H9 (cell line): ENCODE data around the gene MBD5. TPM values are rescaled to one million over a fixed set of nuclear protein-coding genes. Genes with fewer than 3 reads are reported as not detected.

ENCODE experiments used
- DNase-seq: peaks from one replicate; pipeline ENCODE4 v3.0.0-alpha.2; 2017
- H2AFZ ChIP-seq: one replicate; pipeline ENCODE4 v1.6.1; 2013; ENCODE audit warnings: mild to moderate bottlenecking, low read length, control low read depth, moderate library complexity
- H2AK5ac ChIP-seq: 2 replicates; pipeline ENCODE4 v1.6.1; 2013; ENCODE audit warnings: low read length, control low read depth, mixed read lengths; ENCODE audit not compliant: insufficient read length
- H2BK120ac ChIP-seq: one replicate; pipeline ENCODE4 v1.6.1; 2013; ENCODE audit warnings: low read depth, mild to moderate bottlenecking, low read length, control low read depth, inconsistent platforms; ENCODE audit not compliant: poor library complexity, severe bottlenecking
- H2BK12ac ChIP-seq: 2 replicates; pipeline ENCODE4 v1.6.1; 2013; ENCODE audit warnings: low read length, control low read depth, mixed read lengths, low read depth; ENCODE audit not compliant: insufficient read length
- H2BK15ac ChIP-seq: 2 replicates; pipeline ENCODE4 v1.6.1; 2013; ENCODE audit warnings: low read depth, low read length, control low read depth
- H2BK20ac ChIP-seq: one replicate; pipeline ENCODE4 v1.6.1; 2013; ENCODE audit warnings: low read depth, mild to moderate bottlenecking, low read length, control low read depth, inconsistent platforms; ENCODE audit not compliant: poor library complexity, severe bottlenecking
- H2BK5ac ChIP-seq: 2 replicates; pipeline ENCODE4 v1.6.1; 2013; ENCODE audit warnings: low read length, control low read depth, mixed read lengths; ENCODE audit not compliant: insufficient read length
- H3K14ac ChIP-seq: 2 replicates; pipeline ENCODE4 v1.6.1; 2013; ENCODE audit warnings: low read length, control low read depth; ENCODE audit not compliant: insufficient read depth
- H3K18ac ChIP-seq: 2 replicates; pipeline ENCODE4 v1.6.1; 2013; ENCODE audit warnings: low read depth, mild to moderate bottlenecking, mixed read lengths, low read length, control low read depth; ENCODE audit not compliant: insufficient read length
- H3K23ac ChIP-seq: 2 replicates; pipeline ENCODE4 v1.6.1; 2013; ENCODE audit warnings: low read length, control low read depth, mixed read lengths, low read depth; ENCODE audit not compliant: insufficient read length
- H3K23me2 ChIP-seq: 2 replicates; pipeline ENCODE4 v1.6.1; 2013; ENCODE audit warnings: low read depth, mild to moderate bottlenecking, mixed read lengths, low read length, control low read depth; ENCODE audit not compliant: insufficient read length, poor library complexity, severe bottlenecking
- H3K27ac ChIP-seq: 2 replicates; pipeline ENCODE4 v1.5.1; 2013; ENCODE audit warnings: low read length, control low read depth, mixed read lengths, low read depth; ENCODE audit not compliant: insufficient read length
- H3K27me3 ChIP-seq: 2 replicates; pipeline ENCODE4 v1.6.1; 2013; ENCODE audit warnings: low read length, control low read depth, inconsistent platforms; ENCODE audit not compliant: insufficient read depth
- H3K4ac ChIP-seq: 2 replicates; pipeline ENCODE4 v1.6.1; 2013; ENCODE audit warnings: low read depth, mild to moderate bottlenecking, control low read depth, inconsistent platforms, low read length, moderate library complexity
- H3K4me1 ChIP-seq: 2 replicates; pipeline ENCODE4 v1.6.1; 2013; ENCODE audit warnings: low read length, control low read depth, inconsistent platforms; ENCODE audit not compliant: insufficient read depth
- H3K4me2 ChIP-seq: 2 replicates; pipeline ENCODE4 v1.6.1; 2013; ENCODE audit warnings: low read length, control low read depth, mixed read lengths; ENCODE audit not compliant: insufficient read length, insufficient read depth
- H3K56ac ChIP-seq: 2 replicates; pipeline ENCODE4 v1.6.1; 2013; ENCODE audit warnings: low read depth, mild to moderate bottlenecking, mixed read lengths, low read length, control low read depth; ENCODE audit not compliant: insufficient read length
- H3K79me1 ChIP-seq: 2 replicates; pipeline ENCODE4 v1.6.1; 2013; ENCODE audit warnings: low read depth, mild to moderate bottlenecking, moderate library complexity, low read length, control low read depth, inconsistent platforms; ENCODE audit not compliant: insufficient read depth, poor library complexity, severe bottlenecking
- H3K79me2 ChIP-seq: 2 replicates; pipeline ENCODE4 v1.6.1; 2013; ENCODE audit warnings: low read length, control low read depth, inconsistent platforms; ENCODE audit not compliant: insufficient read depth
- H3K9ac ChIP-seq: 2 replicates; pipeline ENCODE4 v1.6.1; 2013; ENCODE audit warnings: low read length, control low read depth, mixed read lengths; ENCODE audit not compliant: insufficient read length; ENCODE audit errors: extremely low read depth
- H3K9me3 ChIP-seq: one replicate; pipeline ENCODE4 v1.6.1; 2013; ENCODE audit warnings: low read depth, low read length, inconsistent platforms; ENCODE audit not compliant: control insufficient read depth
- H3T11ph ChIP-seq: one replicate; pipeline ENCODE4 v1.6.1; 2013; ENCODE audit warnings: mild to moderate bottlenecking, low read length, control low read depth, inconsistent platforms
- H4K20me1 ChIP-seq: one replicate; pipeline ENCODE4 v1.6.1; 2013; ENCODE audit not compliant: control insufficient read depth, insufficient read length, insufficient read depth
- H4K5ac ChIP-seq: 2 replicates; pipeline ENCODE4 v1.6.1; 2013; ENCODE audit warnings: low read depth, mild to moderate bottlenecking, mixed read lengths, low read length, control low read depth; ENCODE audit not compliant: insufficient read length
- H4K8ac ChIP-seq: replicated peaks from 2 replicates; pipeline ENCODE4 v1.6.1; 2013; ENCODE audit warnings: low read length, control low read depth, mixed read lengths, low read depth; ENCODE audit not compliant: insufficient read length
- H4K91ac ChIP-seq: 2 replicates; pipeline ENCODE4 v1.6.1; 2013; ENCODE audit warnings: low read depth, mild to moderate bottlenecking, moderate library complexity, mixed read lengths, low read length, control low read depth; ENCODE audit not compliant: insufficient read length
- H3K27ac Mint-ChIP-seq, 3 experiments: 2 replicates in 2 of 3; 3 replicates in 1 of 3; pipeline ENCODE4 v1.8.0; 2020 to 2021; ENCODE audit warnings: mixed read lengths in 3 of 3, mild to moderate bottlenecking in 1 of 3, moderate library complexity in 1 of 3
- H3K27me3 Mint-ChIP-seq: 2 replicates; pipeline ENCODE4 v1.8.0; 2021; ENCODE audit warnings: low read depth, mild to moderate bottlenecking, moderate library complexity, mixed read lengths
- H3K36me3 Mint-ChIP-seq, 3 experiments: 2 replicates in 2 of 3; 3 replicates in 1 of 3; pipeline ENCODE4 v1.8.0; 2020 to 2021; ENCODE audit warnings: low read depth in 3 of 3, mixed read lengths in 3 of 3; ENCODE audit not compliant: insufficient read depth in 1 of 3
- H3K4me1 Mint-ChIP-seq, 2 experiments: 2 replicates each; pipeline ENCODE4 v1.8.0; 2020; ENCODE audit warnings: mixed read lengths in 2 of 2
- H3K4me3 Mint-ChIP-seq, 2 experiments: 2 replicates in 1 of 2; 3 replicates in 1 of 2; pipeline ENCODE4 v1.8.0; 2020 to 2021; ENCODE audit warnings: mild to moderate bottlenecking in 2 of 2, mixed read lengths in 2 of 2, moderate library complexity in 1 of 2
- H3K9me3 Mint-ChIP-seq, 2 experiments: 2 replicates in 1 of 2; 3 replicates in 1 of 2; pipeline ENCODE4 v1.8.0; 2020; ENCODE audit warnings: mild to moderate bottlenecking in 2 of 2, mixed read lengths in 2 of 2, moderate library complexity in 1 of 2
- CTCF ChIP-seq: fragments of 200-600 bp; sonication (generic); conservative IDR thresholded peaks from 3 replicates; pipeline ENCODE4 v1.8.0; 2021; ENCODE audit warnings: antibody characterized with exemption, mild to moderate bottlenecking
- WGBS: extraction: QIAGEN DNeasy Blood & Tissue Kit; methylation state at CpG from one replicate; pipeline ENCODE4 v1.1.7; 2013; ENCODE audit warnings: missing lambda C conversion rate, low lambda C conversion rate, mixed read lengths; ENCODE audit not compliant: insufficient read length; ENCODE audit errors: extremely low coverage; 5-methylcytosine and 5-hydroxymethylcytosine counted together
- total RNA-seq: library from RNA; stranded (reverse); gene quantifications from 2 replicates; pipeline ENCODE4 v1.2.1, GENCODE V29; 2021

MBD5 gene
- total RNA-seq, 1 experiment from 2014 or later, result 23.1 TPM

GRCh38 chr2:148546270-148546669 lies 525.4 kb downstream of the MBD5 start:
- no peak for DNase-seq
- Mint-ChIP-seq H3K4me3 (no peak overlapping the region), H3K27ac (no peak overlapping the region), H3K4me1 (no peaks in the 10 kb centered on the region), H3K36me3 (no peaks in the 10 kb centered on the region; a peak in 1 of 7 replicates), H3K27me3 (peaks cover 12% of the 10 kb centered on the region), H3K9me3 (no peaks in the 10 kb centered on the region)
- Histone ChIP-seq H2AFZ (no peak overlapping the region), H4K8ac (no peak overlapping the region), H2BK12ac (no peak overlapping the region), H4K91ac (no peak overlapping the region), H4K20me1 (no peaks in the 10 kb centered on the region), H2BK15ac (no peak overlapping the region), H3K4me2 (no peak overlapping the region), H3K27me3 (no peaks in the 10 kb centered on the region), H2BK120ac (no peak overlapping the region), H3K9me3 (no peaks in the 10 kb centered on the region), H3K14ac (no peak overlapping the region), H3K79me2 (no peaks in the 10 kb centered on the region), H4K5ac (no peak overlapping the region), H3T11ph (no peak overlapping the region), H3K56ac (no peak overlapping the region), H2AK5ac (no peak overlapping the region), H2BK20ac (no peak overlapping the region), H3K27ac (no peak overlapping the region), H3K4me1 (no peaks in the 10 kb centered on the region), H3K9ac (no peak overlapping the region), H3K18ac (no peak overlapping the region), H3K23me2 (no peaks in the 10 kb centered on the region), H3K23ac (no peak overlapping the region), H3K79me1 (no peaks in the 10 kb centered on the region), H3K4ac (no peak overlapping the region), H2BK5ac (no peak overlapping the region)
- no peak for TF ChIP-seq CTCF
- no CpG with 5 or more reads among the region's 1 CpG for WGBS
